Panc1 (cell line): ENCODE results near the gene ALDH5A1. TPM values are rescaled to one million over a fixed set of nuclear protein-coding genes. Genes with fewer than 3 reads are reported as not detected.

Source experiments
- ATAC-seq: fragments of 200-7000 bp; cut with Tn5 transposase; 2 replicates; pipeline ENCODE4 v1.9.1; 2020; ENCODE audit warnings: mild to moderate bottlenecking, moderate library complexity
- BruUV-seq: library from RNA; stranded (reverse); fragments of 400-500 nt; replicated peaks from 2 replicates; lab custom pipeline; 2021; lab: Mats Ljungman, UMichigan
- CTCF ChIA-PET: fragments of 300-600 bp; sonication (Branson Sonifier 250); formaldehyde crosslinking; loops from one replicate; lab custom pipeline; 2022; ENCODE audit warnings: antibody characterized with exemption; lab: Charles Lee
- POLR2A ChIA-PET: fragments of 300-600 bp; sonication (Branson Sonifier 250); formaldehyde crosslinking; loops from one replicate; lab custom pipeline; 2022; ENCODE audit warnings: antibody characterized with exemption; lab: Charles Lee
- DNase-seq: peaks from one replicate; pipeline ENCODE4 v3.0.0-alpha.2; 2010; ENCODE audit warnings: low read depth, low spot score
- H3K27ac ChIP-seq: 2 replicates; pipeline ENCODE4 v1.5.1; 2011; ENCODE audit warnings: mild to moderate bottlenecking, low read length, inconsistent platforms
- H3K27me3 ChIP-seq: fragments of 200-500 bp; sonication (Bioruptor generic); 2 replicates; pipeline ENCODE4 v1.6.0; 2014; ENCODE audit warnings: low read length, inconsistent platforms; ENCODE audit not compliant: control insufficient read depth, insufficient read depth
- H3K36me3 ChIP-seq: fragments of 200-500 bp; sonication (Bioruptor generic); 2 replicates; pipeline ENCODE4 v1.5.1; 2014; ENCODE audit warnings: inconsistent platforms, mild to moderate bottlenecking, low read length, moderate library complexity; ENCODE audit not compliant: control insufficient read depth, insufficient read depth
- H3K4me1 ChIP-seq: 2 replicates; pipeline ENCODE4 v1.5.1; 2011; ENCODE audit warnings: inconsistent platforms, mild to moderate bottlenecking, low read length, moderate library complexity; ENCODE audit not compliant: control insufficient read depth, insufficient read depth
- H3K4me3 ChIP-seq, 2 experiments: 2 replicates each; pipeline ENCODE4 v1.5.1; 2011 to 2012; ENCODE audit warnings: low read depth in 2 of 2, low read length in 2 of 2, mild to moderate bottlenecking in 2 of 2, inconsistent platforms in 1 of 2, moderate library complexity in 1 of 2
- H3K9me3 ChIP-seq: fragments of 200-500 bp; sonication (Bioruptor generic); 2 replicates; pipeline ENCODE4 v1.5.1; 2014; ENCODE audit warnings: low read depth, mild to moderate bottlenecking, inconsistent platforms, low read length, moderate library complexity; ENCODE audit not compliant: control insufficient read depth, insufficient read depth
- POLR2AphosphoS5 ChIP-seq: IDR thresholded peaks from 2 replicates; pipeline ENCODE4 v1.6.1; 2012; ENCODE audit warnings: mild to moderate bottlenecking, low read depth, low read length, moderate library complexity
- SIN3A ChIP-seq: IDR thresholded peaks from 2 replicates; pipeline ENCODE4 v1.6.1; 2012; ENCODE audit warnings: low read depth, mild to moderate bottlenecking, low read length, moderate library complexity, borderline replicate concordance; ENCODE audit not compliant: insufficient read depth
- TCF7L2 ChIP-seq: IDR thresholded peaks from 2 replicates; pipeline ENCODE4 v1.6.1; 2011; ENCODE audit warnings: mild to moderate bottlenecking, low read depth, low read length, inconsistent platforms
- in situ Hi-C: cut with HindIII; loops from 2 replicates; pipeline ENCODE4 v1.10.0; 2016; ENCODE audit warnings: low sequenced_read_pairs, low pct_unique_long_range_greater_than_20kb
- intact Hi-C: fragments of 100-400 bp; cut with micrococcal nuclease; formaldehyde crosslinking; loops from one replicate; pipeline ENCODE4 v1.10.0; 2022; ENCODE audit not compliant: unreplicated experiment
- total RNA-seq: library from RNA; stranded (reverse); gene quantifications from one replicate; pipeline ENCODE4 v1.2.1, GENCODE V29; 2021; ENCODE audit not compliant: unreplicated experiment
- TF ChIP-seq, protein P1 (sequence below), 2 experiments: IDR thresholded peaks; 2 replicates each; pipeline ENCODE4 v1.6.1; 2011 to 2012; ENCODE audit warnings: low read depth in 2 of 2, control low read depth in 1 of 2, low read length in 1 of 2, mild to moderate bottlenecking in 1 of 2, moderate library complexity in 1 of 2; ENCODE audit not compliant: insufficient read depth in 1 of 2
- TF ChIP-seq, protein P2 (sequence below): fragments of 450-650 bp; IDR thresholded peaks from 2 replicates; pipeline ENCODE4 v1.5.1; 2017; ENCODE audit warnings: mild to moderate bottlenecking

The ALDH5A1 gene
- total RNA-seq, 1 experiment from 2014 or later, result 4.2 TPM

DNA sequence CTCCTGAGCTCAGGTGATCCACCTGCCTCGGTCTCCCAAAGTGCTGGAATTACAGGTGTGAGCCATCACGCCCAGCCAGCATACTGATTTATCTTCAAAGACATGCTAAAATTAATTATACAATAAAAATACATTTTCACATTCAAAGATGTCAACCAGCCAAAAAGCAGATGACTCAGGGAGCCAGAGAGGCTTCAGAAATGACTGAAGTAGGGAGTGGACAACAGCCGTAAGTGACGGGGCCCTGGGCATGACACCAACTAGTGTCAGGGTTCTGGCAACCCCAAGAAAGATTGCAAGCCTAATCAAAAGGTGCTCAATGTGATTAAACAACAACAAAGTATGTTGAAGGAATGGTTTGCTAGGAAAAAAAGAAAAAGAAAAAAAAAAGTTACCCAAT is 33.8 kb upstream of the ALDH5A1 start:
- Histone ChIP-seq H3K36me3 (no peaks in the 10 kb centered on the region), H3K4me3 (no peak overlapping the region), H3K9me3 (no peaks in the 10 kb centered on the region), H3K27me3 (no peaks in the 10 kb centered on the region; the same call in 1 of the 2 replicates), H3K27ac (no peak overlapping the region), H3K4me1 (no peaks in the 10 kb centered on the region)
- no peak for DNase-seq
- ChIA-PET CTCF (no interaction called here), POLR2A (no interaction called here)
- no TSS peak for BruUV-seq
- intact Hi-C loops, result no loop called here
- ATAC-seq, result no peak
- no peak for TF ChIP-seq TCF7L2
- no peak for TF ChIP-seq SIN3A
- no peak for TF ChIP-seq POLR2AphosphoS5
- TF ChIP-seq, protein P1, sequence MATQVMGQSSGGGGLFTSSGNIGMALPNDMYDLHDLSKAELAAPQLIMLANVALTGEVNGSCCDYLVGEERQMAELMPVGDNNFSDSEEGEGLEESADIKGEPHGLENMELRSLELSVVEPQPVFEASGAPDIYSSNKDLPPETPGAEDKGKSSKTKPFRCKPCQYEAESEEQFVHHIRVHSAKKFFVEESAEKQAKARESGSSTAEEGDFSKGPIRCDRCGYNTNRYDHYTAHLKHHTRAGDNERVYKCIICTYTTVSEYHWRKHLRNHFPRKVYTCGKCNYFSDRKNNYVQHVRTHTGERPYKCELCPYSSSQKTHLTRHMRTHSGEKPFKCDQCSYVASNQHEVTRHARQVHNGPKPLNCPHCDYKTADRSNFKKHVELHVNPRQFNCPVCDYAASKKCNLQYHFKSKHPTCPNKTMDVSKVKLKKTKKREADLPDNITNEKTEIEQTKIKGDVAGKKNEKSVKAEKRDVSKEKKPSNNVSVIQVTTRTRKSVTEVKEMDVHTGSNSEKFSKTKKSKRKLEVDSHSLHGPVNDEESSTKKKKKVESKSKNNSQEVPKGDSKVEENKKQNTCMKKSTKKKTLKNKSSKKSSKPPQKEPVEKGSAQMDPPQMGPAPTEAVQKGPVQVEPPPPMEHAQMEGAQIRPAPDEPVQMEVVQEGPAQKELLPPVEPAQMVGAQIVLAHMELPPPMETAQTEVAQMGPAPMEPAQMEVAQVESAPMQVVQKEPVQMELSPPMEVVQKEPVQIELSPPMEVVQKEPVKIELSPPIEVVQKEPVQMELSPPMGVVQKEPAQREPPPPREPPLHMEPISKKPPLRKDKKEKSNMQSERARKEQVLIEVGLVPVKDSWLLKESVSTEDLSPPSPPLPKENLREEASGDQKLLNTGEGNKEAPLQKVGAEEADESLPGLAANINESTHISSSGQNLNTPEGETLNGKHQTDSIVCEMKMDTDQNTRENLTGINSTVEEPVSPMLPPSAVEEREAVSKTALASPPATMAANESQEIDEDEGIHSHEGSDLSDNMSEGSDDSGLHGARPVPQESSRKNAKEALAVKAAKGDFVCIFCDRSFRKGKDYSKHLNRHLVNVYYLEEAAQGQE (IDR thresholded peaks at IDR 0.05; ENCODE audit: insufficient read depth in 1 of 2, low read depth in 2 of 2, low read length in 1 of 2), result no peak
- TF ChIP-seq, protein P2, sequence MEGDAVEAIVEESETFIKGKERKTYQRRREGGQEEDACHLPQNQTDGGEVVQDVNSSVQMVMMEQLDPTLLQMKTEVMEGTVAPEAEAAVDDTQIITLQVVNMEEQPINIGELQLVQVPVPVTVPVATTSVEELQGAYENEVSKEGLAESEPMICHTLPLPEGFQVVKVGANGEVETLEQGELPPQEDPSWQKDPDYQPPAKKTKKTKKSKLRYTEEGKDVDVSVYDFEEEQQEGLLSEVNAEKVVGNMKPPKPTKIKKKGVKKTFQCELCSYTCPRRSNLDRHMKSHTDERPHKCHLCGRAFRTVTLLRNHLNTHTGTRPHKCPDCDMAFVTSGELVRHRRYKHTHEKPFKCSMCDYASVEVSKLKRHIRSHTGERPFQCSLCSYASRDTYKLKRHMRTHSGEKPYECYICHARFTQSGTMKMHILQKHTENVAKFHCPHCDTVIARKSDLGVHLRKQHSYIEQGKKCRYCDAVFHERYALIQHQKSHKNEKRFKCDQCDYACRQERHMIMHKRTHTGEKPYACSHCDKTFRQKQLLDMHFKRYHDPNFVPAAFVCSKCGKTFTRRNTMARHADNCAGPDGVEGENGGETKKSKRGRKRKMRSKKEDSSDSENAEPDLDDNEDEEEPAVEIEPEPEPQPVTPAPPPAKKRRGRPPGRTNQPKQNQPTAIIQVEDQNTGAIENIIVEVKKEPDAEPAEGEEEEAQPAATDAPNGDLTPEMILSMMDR, result no peak
- in situ Hi-C loops, result no loop called here

DNA sequence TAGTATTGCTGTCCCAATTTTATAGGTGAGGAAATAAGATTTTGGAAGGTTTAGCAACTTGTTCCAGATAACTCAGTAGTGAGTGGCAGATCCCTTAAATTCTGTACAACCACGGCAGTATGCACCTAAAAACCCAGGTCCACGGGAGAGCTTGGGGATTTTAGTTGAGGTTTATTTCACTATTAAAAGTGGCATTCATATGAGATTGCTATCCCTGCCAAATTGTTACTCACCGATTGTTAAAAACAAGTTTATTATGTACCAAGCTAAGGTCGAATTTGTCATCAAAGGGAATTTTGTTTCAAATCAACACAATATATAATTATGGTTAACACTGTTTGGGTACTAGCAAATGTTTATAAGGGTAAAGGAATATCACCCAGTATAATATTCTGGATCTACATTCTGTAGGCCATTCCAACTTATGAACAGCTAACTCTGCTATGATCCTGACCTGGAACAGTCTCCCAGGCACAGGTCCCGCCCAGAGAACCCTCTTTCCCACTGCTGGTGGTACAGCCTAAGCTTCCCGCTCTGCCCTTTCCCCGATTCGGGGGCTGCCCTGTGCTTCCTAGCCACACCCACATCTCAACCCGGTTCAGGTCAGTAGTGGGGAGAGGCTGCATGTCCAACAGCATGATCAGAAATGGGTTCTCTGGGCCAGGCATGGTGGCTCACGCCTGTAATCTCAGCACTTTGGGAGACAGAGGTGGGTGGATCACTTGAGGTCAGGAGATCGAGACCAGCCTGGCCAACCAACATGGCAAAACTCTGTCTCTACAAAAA is 30.3 kb upstream of the ALDH5A1 start:
- peaks cover 3% of the 10 kb centered on the region for H3K27me3 ChIP-seq
- ChIA-PET POLR2A (no interaction called here), CTCF (no interaction called here)
- no TSS peak for BruUV-seq
- no peaks in the 10 kb centered on the region for H3K4me1 ChIP-seq
- TF ChIP-seq, protein P2, result no peak
- TF ChIP-seq, protein P1 (IDR thresholded peaks at IDR 0.05; ENCODE audit: insufficient read depth in 1 of 2, low read depth in 2 of 2, low read length in 1 of 2), result no peak
- TF ChIP-seq TCF7L2, result no peak
- no peak for TF ChIP-seq SIN3A
- no peak for TF ChIP-seq POLR2AphosphoS5
- in situ Hi-C loops, result no loop called here
- H3K9me3 ChIP-seq, result no peaks in the 10 kb centered on the region
- no peaks in the 10 kb centered on the region for H3K36me3 ChIP-seq
- H3K4me3 ChIP-seq, result no peak overlapping the region
- no peak for DNase-seq
- intact Hi-C loops, result no loop called here
- ATAC-seq, result no peak
- no peak overlapping the region for H3K27ac ChIP-seq
